Kidney epithelial cell (primary cell): ENCODE data around the gene METTL26. TPM values are rescaled to one million over a fixed set of nuclear protein-coding genes. Genes with fewer than 3 reads are reported as not detected.
A peak's percentile ranks its signal among the peaks of the same experiment; 100 is the strongest.

Experiments
- DNase-seq: peaks from one replicate; pipeline ENCODE4 v3.0.0-alpha.2; 2010; ENCODE audit warnings: low read depth
- H3K27me3 ChIP-seq: 2 replicates; pipeline ENCODE4 v1.6.0; 2011; ENCODE audit warnings: low read length; ENCODE audit not compliant: control insufficient read depth, insufficient read depth
- H3K36me3 ChIP-seq: 2 replicates; pipeline ENCODE4 v1.5.1; 2011; ENCODE audit warnings: low read length; ENCODE audit not compliant: control insufficient read depth, insufficient read depth
- H3K4me3 ChIP-seq: 2 replicates; pipeline ENCODE4 v1.5.1; 2011; ENCODE audit warnings: low read depth, mild to moderate bottlenecking, control low read depth, low read length
- CTCF ChIP-seq: IDR thresholded peaks from 2 replicates; pipeline ENCODE4 v1.5.1; 2011; ENCODE audit warnings: mild to moderate bottlenecking, moderate library complexity, low read length, control low read depth, inconsistent platforms; ENCODE audit not compliant: insufficient read depth, poor library complexity, severe bottlenecking
- total RNA-seq: library from RNA; depleted of rRNA; stranded (reverse); fragments of >200 nt; gene quantifications from 2 replicates; pipeline ENCODE4 v1.2.3, GENCODE V29; 2015

The METTL26 gene
- total RNA-seq, 1 donor from 2014 or later = 170 TPM

- Histone ChIP-seq H3K27me3 (peaks cover 6% of the 10 kb centered on the region), H3K36me3 (no peaks in the 10 kb centered on the region), H3K4me3 (peak overlapping the region; percentile 82)
- TF ChIP-seq CTCF = no peak
- DNase-seq = no peak
These were observed 47.0 kb downstream of the METTL26 start for GRCh38 chr16:588889-589657.

GRCh38 chr16:588639-588888 lies 47.5 kb downstream of the METTL26 start:
- peak overlapping the region; percentile 82 for H3K4me3 ChIP-seq
- no peak for DNase-seq
- no peaks in the 10 kb centered on the region for H3K36me3 ChIP-seq
- peaks cover 6% of the 10 kb centered on the region for H3K27me3 ChIP-seq
- no peak for TF ChIP-seq CTCF

- Histone ChIP-seq H3K27me3 (peaks cover 6% of the 10 kb centered on the region), H3K36me3 (no peaks in the 10 kb centered on the region), H3K4me3 (no peak overlapping the region)
- TF ChIP-seq CTCF = no peak
- DNase-seq = no peak
These were observed 49.2 kb downstream of the METTL26 start for GRCh38 chr16:586645-587590.

GRCh38 chr16:586047-586644 lies 50.0 kb downstream of the METTL26 start:
- Histone ChIP-seq H3K36me3 (no peaks in the 10 kb centered on the region), H3K27me3 (peaks cover 6% of the 10 kb centered on the region), H3K4me3 (no peak overlapping the region)
- TF ChIP-seq CTCF = no peak
- no peak for DNase-seq

- TF ChIP-seq CTCF = peak; percentile 9
- Histone ChIP-seq H3K36me3 (no peaks in the 10 kb centered on the region), H3K4me3 (no peak overlapping the region), H3K27me3 (peaks cover 6% of the 10 kb centered on the region)
- DNase-seq = no peak
These were observed 50.8 kb downstream of the METTL26 start for GRCh38 chr16:585351-585750.

Other genes with a start within 250 kb of the METTL26 start
- gene NME4, start 239.1 kb downstream of the METTL26 start, total RNA-seq = 97.2 and 126 TPM in 2 replicates
- gene DECR2, start 234.4 kb downstream of the METTL26 start, total RNA-seq = 15.1 and 27.0 TPM in 2 replicates
- 34.5 and 36.2 TPM in 2 replicates for gene RAB11FIP3, start 210.7 kb downstream of the METTL26 start, total RNA-seq
- 47.1 and 54.5 TPM in 2 replicates for gene CAPN15, start 108.6 kb downstream of the METTL26 start, total RNA-seq
- gene PRR35, start 75.9 kb downstream of the METTL26 start, total RNA-seq = not detected in 2 replicates
- gene NHLRC4, start 69.3 kb downstream of the METTL26 start, total RNA-seq = 0.46 and 2.3 TPM in 2 replicates
- 54.9 and 63.1 TPM in 2 replicates for gene PIGQ, start 66.3 kb downstream of the METTL26 start, total RNA-seq
- gene RAB40C, start 46.2 kb downstream of the METTL26 start, total RNA-seq = 16.5 and 26.9 TPM in 2 replicates
- 0.08 TPM in 1 of 2 replicates, not detected in the other for gene WFIKKN1, start 5.3 kb downstream of the METTL26 start, total RNA-seq
- gene MCRIP2, start 5.5 kb upstream of the METTL26 start, total RNA-seq = 41.7 and 59.8 TPM in 2 replicates
- 17.0 and 21.0 TPM in 2 replicates for gene WDR90, start 13.1 kb upstream of the METTL26 start, total RNA-seq
- 68.0 and 76.8 TPM in 2 replicates for gene RHOT2, start 31.8 kb upstream of the METTL26 start, total RNA-seq
- 0.88 and 0.96 TPM in 2 replicates for gene RHBDL1, start 39.4 kb upstream of the METTL26 start, total RNA-seq
- 133 and 179 TPM in 2 replicates for gene STUB1, start 44.1 kb upstream of the METTL26 start, total RNA-seq
- gene JMJD8, start 48.0 kb upstream of the METTL26 start, total RNA-seq = 59.4 and 72.8 TPM in 2 replicates
- 22.0 and 23.9 TPM in 2 replicates for gene WDR24, start 54.1 kb upstream of the METTL26 start, total RNA-seq
- gene FBXL16, start 69.5 kb upstream of the METTL26 start, total RNA-seq = 0.17 and 0.82 TPM in 2 replicates
- 116 and 161 TPM in 2 replicates for gene METRN, start 78.8 kb upstream of the METTL26 start, total RNA-seq
- gene ANTKMT, start 84.8 kb upstream of the METTL26 start, total RNA-seq = 42.4 and 61.9 TPM in 2 replicates
- 2.5 and 6.1 TPM in 2 replicates for gene CCDC78, start 90.1 kb upstream of the METTL26 start, total RNA-seq
- 17.7 and 18.8 TPM in 2 replicates for gene HAGHL, start 90.8 kb upstream of the METTL26 start, total RNA-seq
- gene CIAO3, start 104.7 kb upstream of the METTL26 start, total RNA-seq = 34.5 and 40.3 TPM in 2 replicates
- gene MSLN, start 124.4 kb upstream of the METTL26 start, total RNA-seq = 8.6 and 14.2 TPM in 2 replicates
- gene RPUSD1, start 152.1 kb upstream of the METTL26 start, total RNA-seq = 42.0 and 51.7 TPM in 2 replicates
- 20.8 and 23.9 TPM in 2 replicates for gene CHTF18, start 152.3 kb upstream of the METTL26 start, total RNA-seq
- not detected in 2 replicates for gene GNG13, start 164.4 kb upstream of the METTL26 start, total RNA-seq